ENCODE results near the gene TICAM2.
A peak's percentile ranks its signal among the peaks of the same experiment; 100 is the strongest.
"Not testable (repeated sequence)": the region's sequence is repeated elsewhere in the genome, so short reads cannot be mapped to it uniquely, and the experiment has no call there.

The TICAM2 gene, protein sequence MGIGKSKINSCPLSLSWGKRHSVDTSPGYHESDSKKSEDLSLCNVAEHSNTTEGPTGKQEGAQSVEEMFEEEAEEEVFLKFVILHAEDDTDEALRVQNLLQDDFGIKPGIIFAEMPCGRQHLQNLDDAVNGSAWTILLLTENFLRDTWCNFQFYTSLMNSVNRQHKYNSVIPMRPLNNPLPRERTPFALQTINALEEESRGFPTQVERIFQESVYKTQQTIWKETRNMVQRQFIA

DNA sequence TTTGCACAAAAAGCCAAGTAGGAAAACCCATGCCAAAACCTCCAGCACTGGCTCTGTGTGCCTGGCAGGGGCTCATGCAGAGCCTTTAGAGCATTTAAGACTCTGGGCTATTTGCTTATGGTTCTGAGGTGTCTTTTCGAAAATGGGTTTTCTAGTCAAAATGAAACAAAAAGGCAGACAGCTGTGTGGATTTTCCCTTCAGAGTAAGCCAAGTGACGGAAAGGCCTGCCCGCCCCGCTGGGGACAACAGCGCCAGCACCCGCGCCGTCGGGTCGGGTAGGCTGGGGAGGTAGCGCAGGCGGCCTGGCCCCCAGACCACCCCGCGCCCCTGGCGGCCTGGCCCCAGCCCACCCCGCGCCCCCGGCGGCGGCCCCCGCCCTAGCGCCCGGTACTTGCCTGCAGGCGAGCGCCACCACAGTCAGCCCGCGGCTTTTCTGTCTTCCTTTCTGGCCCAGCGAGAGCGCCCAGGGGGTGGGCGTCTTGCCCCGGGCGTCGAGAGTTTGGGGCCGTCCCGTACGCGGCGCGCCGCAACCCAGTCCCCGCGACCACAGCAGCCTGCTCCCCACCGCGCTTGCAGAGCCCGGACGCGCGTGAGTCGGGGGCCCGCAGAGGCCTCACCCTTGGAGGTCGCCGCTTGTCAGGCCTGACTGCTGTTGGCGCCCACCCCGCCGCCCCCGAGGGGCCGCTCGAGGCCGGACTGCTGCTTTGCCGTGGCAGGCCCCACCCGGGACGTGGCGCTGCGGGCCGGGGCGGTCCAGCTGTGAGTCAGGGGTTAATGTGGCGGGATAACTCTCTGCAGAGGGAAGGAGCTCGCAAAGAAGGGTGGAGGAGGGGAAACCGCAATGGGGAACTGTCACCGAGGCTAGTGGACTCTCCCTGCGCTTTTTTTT is at the start of gene TICAM2:
Gene TICAM2, minus strand, starts transcription at position 779 of the 890 bp plus-strand sequence. CDS start 21,223 bp downstream, outside the sequence.
- H3K4me3 ChIP-seq (replicated peaks; ENCODE audit: low read depth, low read length): peak within 1 kb of the TSS; percentile 50
- TF ChIP-seq, protein P1, sequence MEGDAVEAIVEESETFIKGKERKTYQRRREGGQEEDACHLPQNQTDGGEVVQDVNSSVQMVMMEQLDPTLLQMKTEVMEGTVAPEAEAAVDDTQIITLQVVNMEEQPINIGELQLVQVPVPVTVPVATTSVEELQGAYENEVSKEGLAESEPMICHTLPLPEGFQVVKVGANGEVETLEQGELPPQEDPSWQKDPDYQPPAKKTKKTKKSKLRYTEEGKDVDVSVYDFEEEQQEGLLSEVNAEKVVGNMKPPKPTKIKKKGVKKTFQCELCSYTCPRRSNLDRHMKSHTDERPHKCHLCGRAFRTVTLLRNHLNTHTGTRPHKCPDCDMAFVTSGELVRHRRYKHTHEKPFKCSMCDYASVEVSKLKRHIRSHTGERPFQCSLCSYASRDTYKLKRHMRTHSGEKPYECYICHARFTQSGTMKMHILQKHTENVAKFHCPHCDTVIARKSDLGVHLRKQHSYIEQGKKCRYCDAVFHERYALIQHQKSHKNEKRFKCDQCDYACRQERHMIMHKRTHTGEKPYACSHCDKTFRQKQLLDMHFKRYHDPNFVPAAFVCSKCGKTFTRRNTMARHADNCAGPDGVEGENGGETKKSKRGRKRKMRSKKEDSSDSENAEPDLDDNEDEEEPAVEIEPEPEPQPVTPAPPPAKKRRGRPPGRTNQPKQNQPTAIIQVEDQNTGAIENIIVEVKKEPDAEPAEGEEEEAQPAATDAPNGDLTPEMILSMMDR (IDR thresholded peaks at IDR 0.05; ENCODE audit: low read depth, low read length, missing control alignments): no peak
- DNase-seq (ENCODE audit: extremely low read depth, low read depth): peak; percentile 31

DNA sequence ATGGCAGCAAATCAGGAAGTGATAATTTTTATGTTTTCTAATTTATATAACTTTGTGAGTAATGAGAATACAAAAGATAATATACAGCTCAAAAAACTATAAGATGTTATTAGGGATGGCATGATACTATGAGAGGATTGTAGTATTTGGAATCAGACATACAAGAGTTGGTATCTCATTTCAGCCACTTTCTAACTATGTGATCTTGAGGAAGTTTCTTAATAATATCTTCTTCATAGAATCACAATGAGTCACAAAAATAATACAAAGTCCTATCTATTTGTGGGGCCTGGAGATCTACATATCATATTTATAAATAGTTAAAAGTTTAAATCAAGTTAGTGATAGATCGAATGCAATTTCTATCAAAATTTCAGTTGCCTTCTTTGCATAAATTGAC is 47.3 kb upstream of the TICAM2 start:
- H3K4me3 ChIP-seq (replicated peaks; ENCODE audit: low read depth, low read length): no peak overlapping the region
- DNase-seq (ENCODE audit: extremely low read depth, low read depth): no peak
- TF ChIP-seq, protein P1 (IDR thresholded peaks at IDR 0.05; ENCODE audit: low read depth, low read length, missing control alignments): no peak

DNA sequence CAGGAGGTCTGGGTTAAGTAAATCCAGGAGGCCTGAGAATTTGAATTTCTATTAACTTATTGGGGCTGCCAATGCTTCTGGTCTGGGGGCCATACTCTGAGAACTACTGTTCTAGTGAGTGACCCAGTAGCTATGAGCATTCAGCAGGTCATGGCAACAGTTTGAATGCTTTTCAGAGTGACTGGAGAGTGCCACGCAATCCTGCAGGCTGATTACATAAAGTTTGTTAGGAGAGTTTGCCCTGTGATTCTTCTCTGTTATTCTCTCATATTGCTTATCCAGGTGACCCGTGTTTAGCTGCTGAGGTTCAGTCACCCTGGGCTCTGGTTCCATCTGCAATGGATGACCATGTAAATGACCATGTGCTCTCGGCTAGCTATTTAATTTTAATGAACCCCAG is 45.8 kb upstream of the TICAM2 start:
- no peak for DNase-seq (ENCODE audit: extremely low read depth, low read depth)
- TF ChIP-seq, protein P1 (IDR thresholded peaks at IDR 0.05; ENCODE audit: low read depth, low read length, missing control alignments): no peak
- no peak overlapping the region for H3K4me3 ChIP-seq (replicated peaks; ENCODE audit: low read depth, low read length)

DNA sequence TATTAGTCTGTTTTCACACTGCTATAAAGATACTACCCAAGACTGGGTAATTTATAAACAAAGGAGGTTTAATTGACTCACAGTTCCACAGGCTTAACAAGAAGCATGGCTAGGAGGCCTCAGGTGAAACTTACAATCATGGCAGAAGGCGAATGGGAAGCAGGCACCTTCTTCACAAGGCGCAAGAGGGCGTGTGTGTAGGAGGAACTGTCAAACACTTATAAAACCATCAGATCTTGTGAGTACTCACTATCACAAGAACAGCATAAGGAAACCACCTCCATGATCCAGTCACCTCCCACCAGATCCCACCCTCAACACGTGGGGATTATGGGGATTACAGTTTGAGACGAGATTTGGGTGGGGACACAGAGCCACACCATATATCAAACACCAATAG is 43.1 kb upstream of the TICAM2 start:
- not testable (repeated sequence) for DNase-seq (ENCODE audit: extremely low read depth, low read depth); H3K4me3 ChIP-seq (replicated peaks; ENCODE audit: low read depth, low read length)

DNA sequence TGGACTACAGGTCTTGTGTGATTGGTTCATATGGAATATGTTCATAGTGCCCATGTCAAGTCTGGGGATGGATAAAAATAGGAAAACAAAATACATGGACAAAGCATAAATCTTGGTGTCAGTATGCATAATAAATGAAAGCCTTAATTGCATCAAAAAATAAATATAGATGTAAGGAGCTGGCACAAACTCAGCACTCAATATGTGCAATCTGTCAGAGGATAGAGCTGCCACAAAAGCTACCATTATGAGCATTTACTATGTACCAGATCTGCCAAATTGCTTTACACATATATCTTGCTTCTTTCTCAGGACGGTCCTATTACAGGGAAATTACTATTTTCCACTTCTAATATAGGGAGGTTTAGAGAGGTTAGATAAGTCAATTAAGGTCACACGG is 41.8 kb upstream of the TICAM2 start:
- no peak overlapping the region for H3K4me3 ChIP-seq (replicated peaks; ENCODE audit: low read depth, low read length)
- TF ChIP-seq, protein P1 (IDR thresholded peaks at IDR 0.05; ENCODE audit: low read depth, low read length, missing control alignments): no peak
- DNase-seq (ENCODE audit: extremely low read depth, low read depth): no peak

DNA sequence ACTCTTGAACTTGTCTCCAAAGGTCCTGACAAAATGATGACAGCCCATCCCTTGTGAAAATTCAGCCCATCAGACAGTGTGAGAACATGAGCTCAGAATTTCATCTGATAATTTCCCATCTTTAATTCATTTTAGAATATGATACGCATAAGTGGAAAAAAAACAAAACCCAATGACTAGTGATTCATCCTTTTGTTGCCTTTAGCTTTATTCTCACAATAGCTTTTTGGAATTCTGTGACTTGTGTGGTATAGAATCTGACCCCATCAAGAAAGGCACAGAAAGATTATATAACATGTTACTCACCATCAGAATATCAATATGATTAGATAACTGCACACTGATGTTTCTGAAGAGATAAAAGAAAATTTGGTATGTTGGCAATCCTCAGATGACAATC is 39.7 kb upstream of the TICAM2 start:
- TF ChIP-seq, protein P1 (IDR thresholded peaks at IDR 0.05; ENCODE audit: low read depth, low read length, missing control alignments): no peak
- DNase-seq (ENCODE audit: extremely low read depth, low read depth): no peak
- no peak overlapping the region for H3K4me3 ChIP-seq (replicated peaks; ENCODE audit: low read depth, low read length)

DNA sequence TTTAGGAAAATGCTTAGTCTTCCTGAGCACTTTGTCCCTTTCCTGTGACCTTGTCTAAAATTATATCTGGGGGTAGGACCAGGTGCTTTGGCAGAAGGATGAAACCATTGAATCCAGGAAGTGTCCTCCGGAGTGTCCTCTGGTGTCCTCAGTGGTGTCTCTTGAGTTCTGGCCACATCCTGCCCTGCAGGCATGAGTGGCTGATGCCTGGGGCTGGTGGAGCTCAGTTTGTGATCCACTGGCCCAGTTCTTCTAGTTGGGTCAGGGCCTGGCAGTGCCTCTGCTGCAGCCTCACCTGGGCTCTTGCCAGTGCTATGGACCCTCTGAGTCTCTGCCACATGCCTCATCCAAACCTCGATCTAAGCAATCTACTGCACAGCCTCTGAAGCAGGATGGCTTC is 38.0 kb upstream of the TICAM2 start:
- no peak for DNase-seq (ENCODE audit: extremely low read depth, low read depth)
- TF ChIP-seq, protein P1 (IDR thresholded peaks at IDR 0.05; ENCODE audit: low read depth, low read length, missing control alignments): no peak
- H3K4me3 ChIP-seq (replicated peaks; ENCODE audit: low read depth, low read length): no peak overlapping the region

Measured in HFF-Myc (cell line).